Spleen (tissue), 7 donors: ENCODE data around the gene FHAD1.

Experiments used
- POLR2A ChIP-seq, 3 donors: fragments of 450-650 bp; IDR thresholded peaks; one replicate each; pipeline ENCODE4 v1.5.1; 2017; ENCODE audit warnings: antibody characterized with exemption in 3 of 3, mild to moderate bottlenecking in 1 of 3
- POLR2AphosphoS5 ChIP-seq, 3 donors: sonication (generic); formaldehyde crosslinking; IDR thresholded peaks; one replicate each; pipeline ENCODE4 v1.5.1; 2017; ENCODE audit warnings: antibody characterized with exemption in 3 of 3
- TF ChIP-seq, protein P1 (sequence below), 11 experiments: fragments of 200-600 bp in 7 of 11; fragments of 450-650 bp in 4 of 11; sonication (generic) in 4 of 11; IDR thresholded peaks in 8 of 11; conservative IDR thresholded peaks in 3 of 11; 1 replicate in 7 of 11; 2 replicates in 4 of 11; pipeline versions ENCODE4 v1.4.0 to v1.8.0; 2016 to 2021; ENCODE audit warnings: antibody characterized with exemption in 11 of 11, inconsistent platforms in 4 of 11, mild to moderate bottlenecking in 1 of 11
- donor health status: DM: no; HTN: no; CAD: no; lungs with moderate emphysema.
- donor health status: DM: no; HTN: no; CAD: no.
- donor health status: DM: no; HTN: no; CAD: no.

DNA sequence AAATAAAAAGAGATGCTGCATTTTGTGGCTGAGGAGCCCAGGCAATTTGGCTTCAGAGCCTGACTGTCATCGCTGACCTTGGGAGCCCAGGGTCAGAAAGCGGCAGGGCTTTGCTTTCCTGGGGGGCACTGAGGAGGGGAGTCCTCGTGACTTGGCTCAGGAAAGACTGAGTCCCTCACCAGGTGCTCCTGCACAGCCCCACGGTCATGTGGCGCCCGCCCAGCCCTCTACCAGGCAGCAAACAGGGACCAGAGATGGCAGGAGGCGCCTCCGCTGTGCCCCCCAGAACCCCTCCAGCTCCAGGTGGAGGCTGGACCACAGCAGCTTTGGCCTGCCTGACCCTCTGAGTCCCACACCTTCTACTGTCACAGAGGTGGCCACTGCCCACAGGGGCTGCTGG, 175.8 kb downstream of the FHAD1 start:
- TF ChIP-seq, protein P1, sequence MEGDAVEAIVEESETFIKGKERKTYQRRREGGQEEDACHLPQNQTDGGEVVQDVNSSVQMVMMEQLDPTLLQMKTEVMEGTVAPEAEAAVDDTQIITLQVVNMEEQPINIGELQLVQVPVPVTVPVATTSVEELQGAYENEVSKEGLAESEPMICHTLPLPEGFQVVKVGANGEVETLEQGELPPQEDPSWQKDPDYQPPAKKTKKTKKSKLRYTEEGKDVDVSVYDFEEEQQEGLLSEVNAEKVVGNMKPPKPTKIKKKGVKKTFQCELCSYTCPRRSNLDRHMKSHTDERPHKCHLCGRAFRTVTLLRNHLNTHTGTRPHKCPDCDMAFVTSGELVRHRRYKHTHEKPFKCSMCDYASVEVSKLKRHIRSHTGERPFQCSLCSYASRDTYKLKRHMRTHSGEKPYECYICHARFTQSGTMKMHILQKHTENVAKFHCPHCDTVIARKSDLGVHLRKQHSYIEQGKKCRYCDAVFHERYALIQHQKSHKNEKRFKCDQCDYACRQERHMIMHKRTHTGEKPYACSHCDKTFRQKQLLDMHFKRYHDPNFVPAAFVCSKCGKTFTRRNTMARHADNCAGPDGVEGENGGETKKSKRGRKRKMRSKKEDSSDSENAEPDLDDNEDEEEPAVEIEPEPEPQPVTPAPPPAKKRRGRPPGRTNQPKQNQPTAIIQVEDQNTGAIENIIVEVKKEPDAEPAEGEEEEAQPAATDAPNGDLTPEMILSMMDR (IDR thresholded peaks at IDR 0.05 in 8 of 11, conservative IDR thresholded peaks at IDR 0.05 in 3 of 11), result no peak
- peak in 2 of 3 donors; percentile 6 to 36 for TF ChIP-seq POLR2AphosphoS5 (IDR thresholded peaks at IDR 0.05)
- TF ChIP-seq POLR2A (IDR thresholded peaks at IDR 0.05), result no peak
